Subcutaneous abdominal adipose tissue (tissue), 5 donors: ENCODE results near the gene BROX.
"Not testable (repeated sequence)": the region's sequence is repeated elsewhere in the genome, so short reads cannot be mapped to it uniquely, and the experiment has no call there.

ENCODE experiments used
- H3K27ac ChIP-seq: one replicate; pipeline ENCODE4 v1.7.0; 2013; ENCODE audit warnings: low read depth, mild to moderate bottlenecking, inconsistent platforms, low read length, moderate library complexity
- H3K27me3 ChIP-seq, 5 donors: one replicate each; pipeline ENCODE4 v1.7.0; 2013; ENCODE audit warnings: low read length in 5 of 5, inconsistent platforms in 1 of 5; ENCODE audit not compliant: control insufficient read depth in 5 of 5, insufficient read depth in 4 of 5
- H3K36me3 ChIP-seq, 5 donors: one replicate each; pipeline ENCODE4 v1.7.0; 2013; ENCODE audit warnings: low read length in 5 of 5; ENCODE audit not compliant: control insufficient read depth in 5 of 5, insufficient read depth in 5 of 5
- H3K4me1 ChIP-seq, 5 donors: one replicate each; pipeline ENCODE4 v1.7.0; 2013; ENCODE audit warnings: low read length in 5 of 5, mild to moderate bottlenecking in 3 of 5, moderate library complexity in 1 of 5; ENCODE audit not compliant: control insufficient read depth in 5 of 5, insufficient read depth in 5 of 5
- H3K4me3 ChIP-seq, 5 donors: one replicate each; pipeline ENCODE4 v1.7.0; 2013; ENCODE audit warnings: low read length in 5 of 5, low read depth in 1 of 5
- H3K9ac ChIP-seq, 5 donors: one replicate each; pipeline ENCODE4 v1.7.0; 2013; ENCODE audit warnings: low read length in 5 of 5, mild to moderate bottlenecking in 4 of 5, moderate library complexity in 3 of 5
- H3K9me3 ChIP-seq, 5 donors: one replicate each; pipeline ENCODE4 v1.7.0; 2013; ENCODE audit warnings: low read length in 5 of 5; ENCODE audit not compliant: control insufficient read depth in 5 of 5
- donor health status: healthy.
- donor health status: healthy.
- donor health status: healthy.
- donor health status: healthy.
- donor health status: healthy.

Gene BROX, protein sequence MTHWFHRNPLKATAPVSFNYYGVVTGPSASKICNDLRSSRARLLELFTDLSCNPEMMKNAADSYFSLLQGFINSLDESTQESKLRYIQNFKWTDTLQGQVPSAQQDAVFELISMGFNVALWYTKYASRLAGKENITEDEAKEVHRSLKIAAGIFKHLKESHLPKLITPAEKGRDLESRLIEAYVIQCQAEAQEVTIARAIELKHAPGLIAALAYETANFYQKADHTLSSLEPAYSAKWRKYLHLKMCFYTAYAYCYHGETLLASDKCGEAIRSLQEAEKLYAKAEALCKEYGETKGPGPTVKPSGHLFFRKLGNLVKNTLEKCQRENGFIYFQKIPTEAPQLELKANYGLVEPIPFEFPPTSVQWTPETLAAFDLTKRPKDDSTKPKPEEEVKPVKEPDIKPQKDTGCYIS

GRCh38 chr1:222712253-222713090 is at the start of gene BROX, which contains the start of gene AIDA:
BROX (plus strand) TSS chr1:222712564; CDS start chr1:222715700, 3,136 bp downstream.
AIDA (minus strand) TSS chr1:222712491; CDS start chr1:222712317, 174 bp downstream.
- Histone ChIP-seq H3K27ac (peak within 1 kb of the TSS; percentile 99), H3K4me3 (peak within 1 kb of the TSS; percentile 99 to 100 (median 99)), H3K27me3 (no peaks in the 10 kb centered on the region), H3K9me3 (no peaks in the 10 kb centered on the region), H3K4me1 (peaks cover 0 to 38% (median 33%) of the 10 kb centered on the region in 5 donors), H3K36me3 (peaks cover 4 to 14% (median 8%) of the 10 kb centered on the region in 5 donors), H3K9ac (peak within 1 kb of the TSS; percentile 94 to 97 (median 96))

GRCh38 chr1:222663431-222663934 is 48.9 kb upstream of the BROX start:
- H3K4me3 ChIP-seq = no peak overlapping the region
- no peaks in the 10 kb centered on the region for H3K4me1 ChIP-seq
- no peak overlapping the region for H3K27ac ChIP-seq
- no peak overlapping the region for H3K9ac ChIP-seq
- peaks cover 71 to 91% (median 78%) of the 10 kb centered on the region in 5 donors for H3K36me3 ChIP-seq
- no peaks in the 10 kb centered on the region for H3K9me3 ChIP-seq
- no peaks in the 10 kb centered on the region for H3K27me3 ChIP-seq

DNA sequence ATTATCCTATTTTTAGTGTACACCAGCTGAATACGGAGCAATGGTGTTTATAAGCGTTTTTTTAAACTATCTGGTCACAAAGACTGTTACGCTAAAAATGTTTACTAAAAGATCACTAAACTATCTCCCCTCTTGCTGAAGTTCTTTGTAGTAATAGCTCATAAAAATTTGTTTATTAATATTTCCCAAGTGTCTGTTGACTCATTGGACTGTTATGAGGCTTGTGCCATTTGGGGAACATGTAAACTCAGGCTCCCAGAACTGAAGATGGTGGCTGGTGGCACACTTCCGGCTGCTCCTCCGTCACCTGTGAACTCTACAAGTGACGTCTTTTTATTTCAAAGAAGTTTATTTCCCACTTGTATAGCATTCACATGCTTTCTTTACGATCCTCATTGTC is 46.4 kb upstream of the BROX start:
- Histone ChIP-seq H3K4me1 (no peaks in the 10 kb centered on the region), H3K4me3 (no peak overlapping the region), H3K9me3 (no peaks in the 10 kb centered on the region), H3K9ac (no peak overlapping the region), H3K36me3 (peaks cover 57 to 77% (median 70%) of the 10 kb centered on the region in 5 donors), H3K27me3 (no peaks in the 10 kb centered on the region), H3K27ac (no peak overlapping the region)

GRCh38 chr1:222668184-222668583 is 44.2 kb upstream of the BROX start:
- not testable (repeated sequence) for H3K27ac ChIP-seq, H3K27me3 ChIP-seq, H3K9ac ChIP-seq, H3K4me3 ChIP-seq, H3K4me1 ChIP-seq, H3K9me3 ChIP-seq
- peaks cover 50 to 74% (median 67%) of the 10 kb centered on the region in 5 donors for H3K36me3 ChIP-seq

- H3K27me3 ChIP-seq, H3K27ac ChIP-seq, H3K9ac ChIP-seq, H3K4me3 ChIP-seq, H3K9me3 ChIP-seq, H3K4me1 ChIP-seq: not testable (repeated sequence)
- H3K36me3 ChIP-seq = peaks cover 42 to 68% (median 61%) of the 10 kb centered on the region in 5 donors
These were observed 43.3 kb upstream of the BROX start for GRCh38 chr1:222669107-222669506.

GRCh38 chr1:222670110-222670509 is 42.3 kb upstream of the BROX start:
- Histone ChIP-seq H3K27ac (no peak overlapping the region), H3K36me3 (peaks cover 46 to 67% (median 58%) of the 10 kb centered on the region in 5 donors), H3K9ac (no peak overlapping the region), H3K9me3 (no peaks in the 10 kb centered on the region), H3K4me1 (no peaks in the 10 kb centered on the region), H3K4me3 (no peak overlapping the region), H3K27me3 (no peaks in the 10 kb centered on the region)

DNA sequence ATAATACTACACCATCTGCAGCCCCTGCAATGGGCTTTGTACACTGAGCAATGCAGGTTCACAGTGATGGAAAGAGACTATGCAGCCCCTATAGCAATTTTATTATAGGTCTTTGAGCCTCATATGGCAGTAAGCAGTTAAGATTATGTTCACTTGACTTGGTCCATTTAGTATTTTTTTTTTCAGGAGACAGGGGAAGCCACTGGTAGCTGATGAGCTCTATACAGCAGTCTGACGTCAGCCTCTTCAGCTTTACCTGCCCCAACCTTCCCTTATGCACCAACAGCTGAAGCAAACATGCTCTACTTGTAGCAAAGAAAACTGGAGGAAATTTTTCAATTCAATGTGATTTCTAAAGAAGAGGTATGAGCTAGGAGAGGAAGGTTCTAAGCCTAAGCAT is 32.3 kb upstream of the BROX start:
- Histone ChIP-seq H3K36me3 (peaks cover 33 to 45% (median 40%) of the 10 kb centered on the region in 5 donors), H3K27ac (no peak overlapping the region), H3K27me3 (no peaks in the 10 kb centered on the region), H3K9me3 (no peaks in the 10 kb centered on the region), H3K4me1 (no peaks in the 10 kb centered on the region), H3K4me3 (no peak overlapping the region), H3K9ac (no peak overlapping the region)

GRCh38 chr1:222691016-222691415 is 21.3 kb upstream of the BROX start:
- Histone ChIP-seq H3K4me3 (no peak overlapping the region), H3K27me3 (no peaks in the 10 kb centered on the region), H3K27ac (no peak overlapping the region), H3K9me3 (no peaks in the 10 kb centered on the region), H3K4me1 (peaks cover 0 to 3% (median 0%) of the 10 kb centered on the region in 5 donors), H3K36me3 (peaks cover 10 to 35% (median 25%) of the 10 kb centered on the region in 5 donors), H3K9ac (no peak overlapping the region)

DNA sequence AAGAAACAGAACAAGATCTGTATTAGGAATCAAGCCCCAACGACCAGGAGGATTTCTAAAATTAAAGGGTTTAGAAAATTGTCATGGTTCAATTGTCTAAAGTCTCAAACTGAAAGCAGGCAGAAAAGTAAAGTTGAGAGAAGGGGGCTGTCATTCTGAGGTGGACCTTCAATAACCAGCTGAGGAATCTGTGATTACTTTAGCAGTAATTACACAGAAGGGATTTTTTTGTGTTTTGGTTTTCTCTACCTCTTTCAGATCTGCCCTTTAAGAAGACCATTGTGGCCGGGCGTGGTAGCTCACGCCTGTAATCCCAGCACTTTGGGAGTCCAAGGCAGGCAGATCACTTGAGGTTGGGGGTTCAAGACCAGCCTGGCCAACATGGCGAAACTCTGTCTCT is 17.4 kb upstream of the BROX start:
- H3K9ac ChIP-seq = peak overlapping the region in 1 of 5 donors; percentile 40
- peaks cover 0 to 7% (median 2%) of the 10 kb centered on the region in 5 donors for H3K4me1 ChIP-seq
- H3K27ac ChIP-seq = no peak overlapping the region
- no peak overlapping the region for H3K4me3 ChIP-seq
- no peaks in the 10 kb centered on the region for H3K27me3 ChIP-seq
- H3K36me3 ChIP-seq = peaks cover 5 to 30% (median 15%) of the 10 kb centered on the region in 5 donors
- no peaks in the 10 kb centered on the region for H3K9me3 ChIP-seq
